Left hindlimb (tissue), 1 donor: ENCODE measurements around the gene TEX101.
"Not testable (repeated sequence)": the region's sequence is repeated elsewhere in the genome, so short reads cannot be mapped to it uniquely, and the experiment has no call there.

Experiments
- DNase-seq: peaks from one replicate; pipeline ENCODE4 v3.0.0-alpha.2; 2018

The TEX101 gene

DNA sequence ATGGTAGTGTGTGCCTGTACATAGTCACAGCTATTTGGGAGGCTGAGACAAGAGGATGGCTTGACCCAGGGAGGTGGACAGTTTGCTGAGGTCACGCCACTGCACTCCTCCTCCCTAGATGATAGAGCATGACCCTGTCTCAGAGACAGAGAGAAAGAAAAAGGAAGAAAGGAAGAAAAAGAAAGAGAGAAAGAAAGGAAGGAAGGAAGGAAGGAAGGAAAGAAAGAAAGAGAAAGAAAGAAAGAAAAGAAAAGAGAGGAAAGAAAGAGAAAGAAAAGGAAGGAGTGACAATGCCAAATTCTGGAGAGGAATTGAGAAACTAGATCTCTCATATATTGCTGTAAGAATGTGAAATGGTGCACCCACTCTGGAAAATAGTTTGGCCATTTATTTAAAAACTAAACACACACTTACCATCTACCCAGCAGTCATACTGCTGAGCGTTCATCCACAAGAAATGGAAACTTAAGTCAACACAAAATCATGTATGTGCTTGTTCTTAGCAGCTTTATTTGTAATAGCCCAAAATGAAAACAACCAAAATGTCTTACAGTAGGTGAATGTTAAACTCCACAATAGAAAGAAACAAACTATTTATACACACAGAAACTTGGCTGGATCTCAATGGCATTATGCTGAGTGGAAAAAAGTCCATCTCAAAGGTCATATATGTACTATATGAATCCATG lies 7.5 kb downstream of the TEX101 start:
- DNase-seq = no peak

DNA sequence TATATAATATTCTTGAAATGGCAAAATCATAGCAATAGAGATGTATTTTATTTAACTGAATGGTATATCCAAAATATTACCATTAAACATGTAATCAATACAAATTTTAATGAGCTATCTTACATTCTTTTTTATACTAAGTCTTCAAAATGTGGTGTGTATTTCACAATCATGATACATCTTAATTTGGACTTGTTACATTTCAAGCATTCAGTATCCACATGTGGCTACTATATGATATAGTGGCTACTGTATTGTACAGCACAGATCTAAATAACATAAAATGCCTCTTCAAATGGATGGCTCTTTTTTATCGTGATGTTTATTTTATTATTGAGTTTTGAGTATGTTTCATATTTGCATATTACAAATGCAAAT lies 8.0 kb downstream of the TEX101 start:
- no peak for DNase-seq

DNA sequence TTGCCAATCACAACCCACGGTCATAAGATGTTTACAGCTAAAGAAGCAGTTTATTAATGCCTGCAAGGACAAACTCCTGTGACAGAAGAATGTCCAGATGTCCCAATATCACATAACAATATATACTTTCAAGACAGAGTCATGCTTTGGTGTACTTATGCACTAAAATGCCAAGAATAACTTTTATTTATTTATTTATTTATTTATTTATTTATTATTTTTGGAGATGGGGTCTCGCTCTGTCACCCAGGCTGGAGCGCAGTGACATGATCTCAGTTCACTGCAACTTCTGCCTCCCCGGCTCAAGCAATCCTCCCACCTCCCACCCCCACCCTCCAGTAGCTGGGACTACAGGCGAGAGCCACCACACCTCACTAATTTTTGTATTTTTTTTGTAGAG lies 9.1 kb downstream of the TEX101 start:
- DNase-seq = no peak

DNA sequence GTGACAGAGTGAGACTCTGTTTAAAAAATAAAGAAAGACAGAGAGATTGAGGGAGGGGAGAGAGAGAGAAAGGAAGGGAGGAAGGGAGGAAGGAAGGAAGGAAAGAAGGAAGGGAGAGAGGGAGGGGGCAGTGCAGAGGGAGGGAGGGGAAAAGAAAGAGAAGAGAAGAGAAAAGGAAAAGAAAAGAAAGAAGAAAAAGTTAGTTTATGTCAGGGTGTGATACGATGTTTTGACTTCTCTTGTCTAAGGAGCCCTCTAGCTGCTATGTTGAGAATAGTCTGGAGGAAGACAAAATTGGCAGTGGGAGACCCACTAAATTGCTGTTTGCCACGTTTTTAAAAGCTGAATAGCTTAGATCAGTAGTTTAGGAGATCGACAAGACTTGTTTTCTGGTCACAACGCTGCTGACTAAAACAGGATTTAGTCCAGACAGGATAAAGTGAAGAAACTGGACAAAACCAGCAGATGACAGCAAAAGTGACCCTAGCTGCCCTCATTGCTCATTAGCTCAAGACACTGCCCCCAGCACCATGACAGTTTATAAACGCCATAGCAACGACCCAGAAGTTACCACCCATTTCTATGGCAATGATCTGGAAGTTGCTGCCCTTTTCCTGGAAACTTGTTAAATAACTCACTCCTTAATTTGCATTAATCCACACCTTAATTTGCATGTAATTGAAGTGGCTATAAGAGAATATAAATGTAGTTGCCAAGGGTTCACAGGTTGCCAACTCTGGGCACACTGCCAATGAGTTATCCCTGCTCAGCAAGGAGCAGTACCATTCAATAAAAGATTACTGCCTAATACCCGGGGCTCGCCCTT lies 11.1 kb downstream of the TEX101 start:
- DNase-seq = no peak

DNA sequence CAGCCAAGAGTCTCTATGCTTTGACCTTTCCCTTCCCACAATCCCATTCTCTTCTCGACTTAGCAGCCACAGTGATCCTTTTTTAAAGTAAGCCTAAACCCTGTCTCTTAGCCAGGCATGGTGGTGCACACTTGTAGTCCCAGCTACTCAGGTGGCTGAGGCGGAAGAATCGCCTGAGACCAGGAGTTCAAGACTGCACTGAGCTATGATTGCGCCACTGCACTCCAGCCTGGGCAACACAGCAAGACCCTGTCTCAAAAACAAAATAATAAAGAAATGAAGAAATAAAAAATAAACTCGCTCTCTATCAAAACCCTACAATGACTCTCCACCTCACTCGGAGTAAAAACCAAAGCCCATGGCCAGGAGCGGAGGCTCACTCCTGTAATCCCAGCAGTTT lies 14.7 kb downstream of the TEX101 start:
- no peak for DNase-seq

DNA sequence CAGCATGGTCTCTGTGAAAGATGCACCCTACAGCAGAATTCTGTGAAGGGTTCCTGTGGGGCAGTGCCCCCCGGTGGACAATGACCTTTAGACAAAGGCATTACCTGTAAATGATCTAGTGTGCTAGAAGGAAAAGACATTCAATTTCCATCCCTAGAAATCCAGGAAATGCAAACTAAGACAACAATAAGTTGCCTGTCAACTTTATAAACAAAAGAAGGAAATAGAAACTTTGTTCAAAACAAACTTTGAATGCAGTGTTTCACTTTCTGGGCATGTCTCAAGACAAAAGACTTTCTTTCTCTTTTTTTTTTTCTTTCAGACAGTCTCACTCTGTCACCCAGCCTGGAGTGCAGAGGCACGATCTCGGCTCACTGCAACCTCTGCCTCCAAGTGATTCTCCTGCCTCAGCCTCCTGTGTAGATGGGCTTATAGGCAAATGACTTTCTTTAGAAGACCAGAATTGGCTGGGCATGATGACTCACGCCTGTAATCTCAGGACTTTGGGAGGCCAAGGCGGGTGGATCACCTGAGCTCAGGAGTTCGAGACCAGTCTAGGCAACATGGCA lies 15.5 kb downstream of the TEX101 start:
- no peak for DNase-seq

DNA sequence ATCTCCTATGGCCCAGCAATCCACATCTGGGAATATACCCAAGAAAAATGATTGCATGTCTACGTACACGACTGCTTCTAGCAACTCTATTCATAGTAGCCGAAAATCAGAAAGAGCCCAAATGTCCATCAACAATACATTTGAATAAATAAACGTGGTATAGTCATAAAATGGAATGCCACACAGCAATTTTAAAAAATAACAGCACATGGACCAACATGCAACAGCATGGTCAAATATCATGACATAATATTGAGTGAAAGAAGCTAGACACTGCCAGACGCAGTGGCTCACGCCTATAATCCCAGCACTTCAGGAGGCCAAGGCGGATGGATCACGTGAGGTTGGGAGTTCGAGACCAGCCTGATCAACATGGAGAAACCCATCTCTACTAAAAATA lies 16.3 kb downstream of the TEX101 start:
- no peak for DNase-seq

DNA sequence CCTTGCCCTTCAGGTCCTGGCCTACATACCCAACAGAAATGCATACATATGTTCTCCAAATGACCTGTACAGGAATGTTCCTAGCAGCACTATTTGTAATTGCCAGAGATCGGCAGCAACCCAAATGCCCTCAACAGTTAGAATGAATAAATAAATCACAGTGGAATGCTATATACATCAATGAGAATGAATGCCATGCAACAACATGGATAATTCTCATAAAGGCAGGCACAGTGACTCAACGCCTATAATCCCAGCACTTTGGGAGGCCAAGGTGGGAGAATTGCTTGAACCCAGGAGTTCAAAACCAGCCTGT lies 18.6 kb downstream of the TEX101 start:
- no peak for DNase-seq

DNA sequence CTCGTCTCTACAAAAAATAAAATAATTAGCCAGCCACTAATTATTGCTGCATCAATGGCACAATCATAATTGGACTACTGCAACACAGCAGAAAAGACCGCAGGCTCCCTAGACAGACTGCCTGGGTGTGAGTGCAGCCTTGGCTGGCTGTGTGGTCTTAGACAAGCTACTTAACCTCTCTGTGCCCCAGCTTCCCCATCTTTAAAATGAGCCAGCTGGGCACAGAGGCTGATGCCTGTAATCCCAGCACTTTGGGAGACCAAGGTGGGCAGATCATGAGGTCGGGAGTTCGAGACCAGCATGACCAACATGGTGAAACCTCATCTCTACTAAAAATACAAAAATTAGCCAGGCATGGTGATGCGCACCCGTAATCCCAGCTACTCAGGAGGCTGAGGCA lies 19.0 kb downstream of the TEX101 start:
- no peak for DNase-seq

DNA sequence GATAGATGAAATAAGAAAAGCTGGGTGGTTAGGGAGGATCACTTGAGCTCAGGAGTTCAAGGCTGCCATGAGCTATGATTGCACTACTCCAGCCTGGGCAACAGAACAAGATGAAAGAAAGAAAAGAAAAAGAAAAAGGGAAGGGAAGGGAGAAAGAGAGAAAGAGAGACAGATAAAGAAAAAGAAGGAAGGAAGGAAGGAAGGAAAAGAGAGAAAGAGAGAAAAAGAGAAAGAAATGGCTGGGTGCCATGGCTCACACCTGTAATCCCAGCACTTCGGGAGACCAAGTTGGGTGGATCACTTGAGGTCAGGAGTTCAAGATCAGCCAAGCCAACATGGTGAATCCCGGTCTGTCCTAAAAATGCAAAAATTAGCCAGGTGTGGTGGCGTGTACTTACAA lies 21.1 kb downstream of the TEX101 start:
- DNase-seq = no peak

DNA sequence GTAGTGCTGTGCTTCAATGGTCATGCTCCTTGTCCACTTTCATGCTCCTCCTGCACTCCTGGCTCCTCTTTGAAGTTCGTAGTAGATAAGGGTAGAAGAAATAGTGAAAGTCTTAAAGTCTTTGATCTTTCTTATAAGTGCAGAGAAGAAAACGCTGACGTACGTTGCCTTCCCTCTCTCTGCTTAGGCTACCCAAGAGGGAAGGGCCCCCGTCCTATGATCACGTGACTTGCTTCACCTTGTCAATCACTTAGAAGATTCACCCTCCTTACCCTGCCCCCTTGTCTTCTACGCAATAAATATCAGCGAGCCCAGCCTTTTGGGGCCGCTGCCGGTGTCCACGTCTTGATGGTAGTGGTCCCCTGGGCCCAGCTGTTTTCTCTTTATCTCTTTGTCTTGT lies 22.6 kb downstream of the TEX101 start:
- not testable (repeated sequence) for DNase-seq

DNA sequence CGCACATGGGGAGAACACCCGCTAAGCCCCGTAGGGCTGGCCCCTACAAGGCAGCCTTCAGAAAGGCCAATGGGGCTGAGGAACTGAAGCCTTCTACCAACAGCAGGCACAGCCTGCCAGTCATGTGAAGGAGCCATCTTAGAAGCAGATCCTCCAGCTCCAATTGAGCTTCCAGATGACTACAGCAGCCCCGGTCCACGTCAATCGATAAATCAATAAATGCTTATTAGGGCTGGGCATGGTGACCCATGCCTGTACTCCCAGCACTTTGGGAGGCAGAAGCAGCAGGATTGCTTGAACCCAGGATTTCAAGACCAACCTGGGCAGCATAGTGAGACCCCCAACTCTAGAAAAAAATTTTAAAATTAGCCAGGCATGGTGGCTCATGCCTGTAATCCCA lies 23.0 kb downstream of the TEX101 start:
- DNase-seq = no peak

DNA sequence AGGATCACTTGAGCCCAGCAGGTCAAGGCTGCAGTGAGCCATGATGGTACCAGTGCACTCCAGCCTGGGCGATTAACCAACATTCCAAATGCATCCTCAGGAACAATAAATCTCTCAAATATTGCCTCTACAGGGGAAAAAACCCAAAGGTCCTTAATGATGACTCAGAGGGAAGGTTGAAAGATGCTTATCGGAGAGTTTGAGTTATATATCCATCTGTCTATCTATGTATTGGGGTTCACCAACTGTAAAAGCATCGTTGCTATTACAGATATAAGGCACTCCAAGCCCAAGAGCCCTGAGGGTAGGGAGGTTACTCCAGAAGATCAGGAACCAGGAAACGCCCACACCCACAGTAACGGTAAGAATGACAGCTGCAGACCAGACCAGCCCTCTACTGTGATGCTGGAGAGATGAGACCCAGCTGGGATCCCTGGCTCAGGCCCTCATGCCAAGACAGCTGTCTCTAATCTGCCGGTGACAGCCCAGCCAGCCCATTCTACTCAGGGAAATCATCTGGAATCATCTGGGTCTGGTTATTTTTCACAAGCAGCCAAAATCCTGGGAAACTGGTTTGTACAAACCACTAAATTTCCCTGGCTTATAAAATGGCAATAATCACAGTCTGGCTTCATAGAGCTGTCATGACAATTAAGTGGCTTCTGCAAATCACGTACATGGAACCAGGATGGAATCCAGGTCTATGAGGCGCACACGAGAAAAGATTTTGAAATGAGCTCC lies 23.8 kb downstream of the TEX101 start:
- DNase-seq = peak; percentile 78

DNA sequence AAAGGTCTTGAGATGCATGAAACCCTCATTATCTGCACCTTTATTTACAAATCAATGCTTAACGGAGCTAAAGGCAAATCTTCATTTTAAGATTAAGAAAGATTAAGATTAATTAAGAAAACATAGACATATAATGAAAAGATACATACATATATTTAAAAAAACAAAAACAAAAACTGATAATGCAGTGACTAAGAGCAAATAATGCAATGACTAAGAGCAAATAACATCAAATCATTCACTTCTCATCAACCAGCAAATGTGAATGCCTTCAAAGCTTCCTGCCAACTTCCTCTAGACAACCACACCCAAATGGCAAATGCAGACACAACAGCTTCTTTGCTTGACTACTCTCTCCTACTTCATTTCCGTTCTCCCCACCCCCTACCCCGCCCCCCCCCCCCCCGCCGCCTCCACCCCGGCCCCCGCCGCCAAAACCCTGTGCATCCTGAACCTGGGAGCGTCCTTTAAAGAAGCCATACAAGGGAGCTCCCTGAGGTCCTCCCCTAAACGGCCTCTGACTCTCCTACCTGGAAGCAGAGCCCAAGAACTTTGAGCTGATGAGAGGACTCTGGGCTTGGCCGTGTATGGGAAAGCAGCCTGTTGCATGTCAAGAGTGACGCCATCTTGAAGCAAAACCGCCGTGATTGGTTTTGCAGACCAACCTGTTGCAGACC lies 24.5 kb downstream of the TEX101 start:
- no peak for DNase-seq

DNA sequence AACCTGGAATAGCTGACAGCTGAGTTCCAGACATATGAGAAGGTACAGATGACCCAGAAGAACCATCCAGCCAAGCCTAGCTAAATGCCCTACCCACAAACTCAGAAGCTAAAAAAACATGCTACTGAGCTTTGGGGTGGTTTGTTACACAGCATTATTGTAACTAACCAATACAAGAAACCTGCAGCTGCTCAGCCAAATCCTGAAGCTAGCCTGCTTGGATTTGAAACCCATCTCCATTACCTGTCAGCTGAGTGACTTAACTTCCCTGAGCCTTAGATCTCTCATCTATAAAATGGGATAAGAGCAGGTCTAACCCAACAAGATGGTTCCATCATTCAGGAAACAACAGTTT lies 25.0 kb downstream of the TEX101 start:
- DNase-seq = no peak

DNA sequence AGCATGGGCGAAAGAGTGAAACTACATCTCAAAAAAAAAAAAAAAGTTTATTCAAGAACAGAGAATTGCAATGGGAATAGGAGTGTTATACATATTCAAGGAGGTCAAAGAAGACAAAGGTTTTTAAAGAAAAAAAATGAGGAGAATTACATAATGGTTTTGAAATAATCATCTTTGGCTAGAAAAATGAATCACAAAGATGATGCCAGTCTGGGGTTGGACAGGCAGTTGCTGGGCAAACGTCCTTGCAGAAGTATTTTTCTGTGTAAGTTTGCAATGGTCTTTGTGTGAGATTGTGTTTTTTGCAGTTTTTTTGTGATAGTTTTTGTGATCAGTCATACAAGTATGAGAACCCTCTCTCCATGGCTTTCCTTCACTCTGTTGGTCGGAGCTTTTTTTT lies 27.0 kb downstream of the TEX101 start:
- no peak for DNase-seq

DNA sequence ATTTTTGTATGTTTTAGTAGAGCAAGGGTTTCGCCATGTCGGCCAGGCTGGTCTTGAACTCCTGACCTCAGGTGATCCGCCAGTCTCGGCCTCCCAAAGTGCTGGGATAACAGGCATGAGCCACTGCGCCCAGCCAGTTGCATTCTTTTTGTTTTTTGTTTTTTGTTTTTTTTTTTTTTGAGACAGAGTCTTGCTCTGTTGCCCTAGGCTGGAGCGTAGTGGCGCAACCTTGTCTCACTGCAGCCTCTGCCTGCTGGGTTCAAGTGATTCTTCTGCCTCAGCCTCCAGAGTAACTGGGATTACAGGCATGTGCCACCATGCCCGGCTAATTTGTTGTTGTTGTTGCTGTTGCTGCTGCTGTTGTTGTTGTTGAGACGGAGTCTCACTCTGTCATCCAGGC lies 29.4 kb downstream of the TEX101 start:
- peak; percentile 4 for DNase-seq

DNA sequence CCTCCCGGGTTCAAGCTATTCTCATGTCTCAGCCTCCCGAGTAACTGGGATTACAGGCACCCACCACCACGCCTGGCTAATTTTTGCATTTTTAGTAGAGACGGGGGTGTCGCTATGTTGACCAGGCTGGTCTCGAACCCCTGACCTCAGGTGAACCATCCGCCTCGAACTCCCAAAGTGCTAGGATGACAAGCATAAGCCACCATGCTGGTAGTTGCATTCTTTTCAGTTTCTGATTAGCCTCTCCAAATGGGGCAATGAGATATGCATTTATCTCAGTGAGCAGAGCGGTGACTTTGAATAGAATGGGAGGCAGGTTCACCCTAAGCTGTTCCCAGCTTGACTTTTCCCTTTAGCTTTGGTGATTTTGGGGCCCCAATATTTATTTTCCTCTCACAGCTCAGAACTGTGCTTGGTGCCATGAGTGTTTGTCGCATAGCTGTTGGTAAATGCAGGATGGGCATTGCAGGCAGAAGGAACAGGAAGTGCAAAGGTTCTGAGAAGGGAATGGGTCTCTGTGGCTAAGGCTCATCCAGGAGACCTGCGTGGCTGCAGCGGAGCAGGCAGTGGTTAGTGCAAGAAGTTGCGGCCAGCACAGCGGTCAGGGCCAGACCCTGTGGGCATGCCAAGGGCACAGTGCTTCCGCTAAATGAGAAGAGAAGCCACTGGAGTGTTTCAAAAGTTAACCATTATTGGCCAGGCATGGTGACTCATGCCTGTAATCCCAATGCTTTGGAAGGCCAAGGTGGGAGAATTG lies 30.0 kb downstream of the TEX101 start:
- peak; percentile 23 for DNase-seq

DNA sequence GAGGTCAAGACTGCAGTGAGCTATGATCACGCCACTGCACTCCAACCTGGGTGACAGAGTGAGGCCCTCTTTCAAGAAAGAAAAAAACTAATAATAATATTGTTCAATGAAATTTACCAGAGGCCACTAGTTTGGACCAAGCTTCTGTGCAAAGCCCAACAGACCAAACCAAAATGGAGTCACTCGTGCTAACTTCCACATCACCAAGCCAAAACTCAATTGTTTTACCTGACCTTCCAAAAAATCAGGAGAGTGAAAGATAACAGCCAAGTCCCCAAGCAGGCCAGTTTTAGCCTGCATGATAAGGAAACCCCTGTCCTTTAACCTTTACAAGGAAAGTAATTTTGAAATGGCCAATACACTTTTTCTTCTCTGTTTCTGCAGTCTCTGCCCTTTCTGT lies 30.7 kb downstream of the TEX101 start:
- DNase-seq = no peak

DNA sequence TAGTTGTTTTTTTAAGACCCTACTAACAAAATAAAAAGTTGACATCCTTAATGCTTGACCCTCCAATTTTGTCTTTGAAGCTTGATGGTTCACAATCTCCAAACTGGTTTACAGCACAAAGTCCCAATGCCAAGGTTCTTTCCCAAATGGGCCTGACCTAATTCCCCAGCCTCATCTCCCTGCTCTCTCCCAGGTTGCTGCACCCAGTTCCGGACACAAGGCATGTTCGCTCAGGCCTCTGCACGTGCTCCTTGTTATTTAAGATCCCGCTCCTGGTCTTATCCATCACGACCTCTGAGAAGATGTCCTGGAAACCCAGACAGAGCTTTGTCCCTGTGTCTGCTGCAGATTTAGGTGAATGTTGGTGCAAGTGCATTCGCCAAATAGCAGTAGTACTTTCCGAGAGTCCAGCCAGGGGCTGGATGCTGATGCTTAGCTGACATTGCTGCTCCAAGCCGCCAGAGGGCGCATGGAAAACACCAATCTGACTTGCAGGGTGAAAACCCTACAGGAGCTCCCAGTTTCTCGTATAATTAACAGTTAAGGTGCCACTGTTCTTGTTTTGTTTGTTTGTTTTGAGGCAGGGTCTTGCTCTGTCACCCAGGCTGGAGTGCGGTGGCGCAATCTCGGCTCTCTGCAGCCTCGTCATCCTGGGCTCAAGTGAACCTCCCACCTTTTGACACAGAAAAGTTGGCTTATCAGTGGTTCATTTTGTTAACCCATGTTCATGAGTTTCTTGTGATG lies 32.2 kb downstream of the TEX101 start:
- DNase-seq = peak; percentile 75

DNA sequence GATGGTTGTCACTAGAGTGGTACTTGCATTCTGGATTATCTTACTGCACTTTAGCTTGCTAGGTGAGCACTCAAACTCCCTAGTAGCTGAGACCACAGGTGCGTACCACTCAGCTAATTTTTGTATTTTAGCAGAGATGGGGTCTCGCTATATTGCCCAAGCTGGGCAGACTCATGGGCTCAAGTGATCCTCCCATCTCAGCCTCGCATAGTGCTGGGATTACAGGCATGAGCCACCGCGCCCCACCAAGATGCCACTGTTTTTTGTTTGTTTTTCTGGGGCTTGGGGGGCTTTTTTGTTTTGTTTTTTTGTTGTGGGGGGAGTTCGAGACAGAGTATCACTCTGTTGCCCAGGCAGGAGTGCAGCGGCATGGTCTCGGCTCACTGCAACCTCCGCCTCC lies 33.0 kb downstream of the TEX101 start:
- peak; percentile 12 for DNase-seq

DNA sequence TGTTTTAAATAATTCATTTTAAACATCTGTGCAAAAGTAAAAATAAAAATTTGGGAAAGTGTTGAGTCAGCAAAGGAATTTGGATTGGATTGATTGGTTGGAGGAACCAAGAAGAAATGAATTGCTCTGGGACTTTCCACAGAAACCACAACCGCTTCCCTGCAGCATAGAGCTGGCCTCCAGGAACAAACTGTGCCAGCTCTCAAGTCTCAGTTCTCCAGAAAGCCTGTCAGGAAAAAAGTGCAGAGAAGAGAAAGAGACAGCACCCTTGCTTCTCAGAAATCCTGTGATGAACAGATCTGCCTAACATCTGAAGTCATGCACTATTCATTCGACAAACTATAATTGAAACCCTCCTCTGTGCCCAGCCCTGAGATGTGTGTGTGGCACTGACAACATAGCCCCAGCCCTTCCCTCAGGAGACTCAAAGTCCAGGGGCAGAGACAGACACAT lies 35.9 kb downstream of the TEX101 start:
- DNase-seq = no peak
